ENCODE data around the gene PURB. TPM values are rescaled to one million over a fixed set of nuclear protein-coding genes. Genes with fewer than 3 reads are reported as not detected.

PURB gene
- total RNA-seq, 1 experiment from 2014 or later: 8.9 TPM

- Histone ChIP-seq H3K9me3 (ENCODE audit: low read length) (no peaks in the 10 kb centered on the region), H3K27me3 (ENCODE audit: low read length) (no peaks in the 10 kb centered on the region), H3K4me2 (ENCODE audit: low read length) (no peak overlapping the region), H3F3A (ENCODE audit: low read length, unreplicated experiment) (no peaks in the 10 kb centered on the region), H3K9me2 (replicated peaks; ENCODE audit: low read length) (no peaks in the 10 kb centered on the region), H4K20me1 (ENCODE audit: low read length) (no peaks in the 10 kb centered on the region), H2AFZ (ENCODE audit: low read length) (no peak overlapping the region), H3K79me2 (ENCODE audit: low read length) (no peaks in the 10 kb centered on the region), H3K9ac (ENCODE audit: low read length) (no peak overlapping the region), H3K4me1 (ENCODE audit: insufficient read depth, low read length) (no peaks in the 10 kb centered on the region), H3K27ac (ENCODE audit: low read length) (no peak overlapping the region), H3K4me3 (ENCODE audit: low read length) (no peak overlapping the region), H3K36me3 (ENCODE audit: low read depth, low read length) (no peaks in the 10 kb centered on the region)
- DNase-seq: no peak
- no peak for ATAC-seq
- BruUV-seq (replicated peaks): no TSS peak
- POLR2A ChIA-PET (ENCODE audit: unreplicated experiment): interaction anchor here (0.7 to 1.0 kb wide), 2 partner anchors 35 to 63 kb away, joined by 4 to 5 read pairs; partner anchors contain the start of gene PURB
- intact Hi-C loops (cut with micrococcal nuclease): no loop called here
- CTCF ChIA-PET: no interaction called here
- TF ChIP-seq EZH2 (IDR thresholded peaks at IDR 0.05; ENCODE audit: low read length, unreplicated experiment): no peak
- TF ChIP-seq, protein P1, sequence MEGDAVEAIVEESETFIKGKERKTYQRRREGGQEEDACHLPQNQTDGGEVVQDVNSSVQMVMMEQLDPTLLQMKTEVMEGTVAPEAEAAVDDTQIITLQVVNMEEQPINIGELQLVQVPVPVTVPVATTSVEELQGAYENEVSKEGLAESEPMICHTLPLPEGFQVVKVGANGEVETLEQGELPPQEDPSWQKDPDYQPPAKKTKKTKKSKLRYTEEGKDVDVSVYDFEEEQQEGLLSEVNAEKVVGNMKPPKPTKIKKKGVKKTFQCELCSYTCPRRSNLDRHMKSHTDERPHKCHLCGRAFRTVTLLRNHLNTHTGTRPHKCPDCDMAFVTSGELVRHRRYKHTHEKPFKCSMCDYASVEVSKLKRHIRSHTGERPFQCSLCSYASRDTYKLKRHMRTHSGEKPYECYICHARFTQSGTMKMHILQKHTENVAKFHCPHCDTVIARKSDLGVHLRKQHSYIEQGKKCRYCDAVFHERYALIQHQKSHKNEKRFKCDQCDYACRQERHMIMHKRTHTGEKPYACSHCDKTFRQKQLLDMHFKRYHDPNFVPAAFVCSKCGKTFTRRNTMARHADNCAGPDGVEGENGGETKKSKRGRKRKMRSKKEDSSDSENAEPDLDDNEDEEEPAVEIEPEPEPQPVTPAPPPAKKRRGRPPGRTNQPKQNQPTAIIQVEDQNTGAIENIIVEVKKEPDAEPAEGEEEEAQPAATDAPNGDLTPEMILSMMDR (conservative IDR thresholded peaks at IDR 0.05; ENCODE audit: low read depth, low read length): no peak
- no peak for TF ChIP-seq EZH2phosphoT487 (IDR thresholded peaks at IDR 0.05; ENCODE audit: borderline replicate concordance, low read length)
These were observed 34.8 kb upstream of the PURB start for GRCh38 chr7:44920119-44920518.

- ChIA-PET CTCF (no interaction called here), POLR2A (ENCODE audit: unreplicated experiment) (no interaction called here)
- H3K9me3 ChIP-seq (ENCODE audit: low read length): no peaks in the 10 kb centered on the region
- no peaks in the 10 kb centered on the region for H3F3A ChIP-seq (ENCODE audit: low read length, unreplicated experiment)
- H3K27ac ChIP-seq (ENCODE audit: low read length): no peak overlapping the region
- no peak overlapping the region for H2AFZ ChIP-seq (ENCODE audit: low read length)
- no peaks in the 10 kb centered on the region for H3K27me3 ChIP-seq (ENCODE audit: low read length)
- no TSS peak for BruUV-seq (replicated peaks)
- no peaks in the 10 kb centered on the region for H4K20me1 ChIP-seq (ENCODE audit: low read length)
- intact Hi-C loops (cut with micrococcal nuclease): no loop called here
- no peak for DNase-seq
- no peaks in the 10 kb centered on the region for H3K79me2 ChIP-seq (ENCODE audit: low read length)
- no peaks in the 10 kb centered on the region for H3K9me2 ChIP-seq (replicated peaks; ENCODE audit: low read length)
- H3K4me1 ChIP-seq (ENCODE audit: insufficient read depth, low read length): no peaks in the 10 kb centered on the region
- ATAC-seq: no peak
- no peak overlapping the region for H3K9ac ChIP-seq (ENCODE audit: low read length)
- no peaks in the 10 kb centered on the region for H3K36me3 ChIP-seq (ENCODE audit: low read depth, low read length)
- TF ChIP-seq, protein P1 (conservative IDR thresholded peaks at IDR 0.05; ENCODE audit: low read depth, low read length): no peak
- no peak overlapping the region for H3K4me3 ChIP-seq (ENCODE audit: low read length)
- H3K4me2 ChIP-seq (ENCODE audit: low read length): no peak overlapping the region
These were observed 32.7 kb upstream of the PURB start for GRCh38 chr7:44918029-44918428.

- H3K4me1 ChIP-seq (ENCODE audit: insufficient read depth, low read length): no peaks in the 10 kb centered on the region
- no peaks in the 10 kb centered on the region for H4K20me1 ChIP-seq (ENCODE audit: low read length)
- no peak for DNase-seq
- H2AFZ ChIP-seq (ENCODE audit: low read length): no peak overlapping the region
- POLR2A ChIA-PET (ENCODE audit: unreplicated experiment): no interaction called here
- CTCF ChIA-PET: no interaction called here
- H3K9me3 ChIP-seq (ENCODE audit: low read length): no peaks in the 10 kb centered on the region
- BruUV-seq (replicated peaks): no TSS peak
- no peaks in the 10 kb centered on the region for H3K36me3 ChIP-seq (ENCODE audit: low read depth, low read length)
- TF ChIP-seq EZH2 (IDR thresholded peaks at IDR 0.05; ENCODE audit: low read length, unreplicated experiment): no peak
- no peak for TF ChIP-seq EZH2phosphoT487 (IDR thresholded peaks at IDR 0.05; ENCODE audit: borderline replicate concordance, low read length)
- TF ChIP-seq, protein P1 (conservative IDR thresholded peaks at IDR 0.05; ENCODE audit: low read depth, low read length): no peak
- no peak overlapping the region for H3K4me3 ChIP-seq (ENCODE audit: low read length)
- intact Hi-C loops (cut with micrococcal nuclease): no loop called here
- ATAC-seq: no peak
- H3F3A ChIP-seq (ENCODE audit: low read length, unreplicated experiment): no peaks in the 10 kb centered on the region
- H3K9me2 ChIP-seq (replicated peaks; ENCODE audit: low read length): no peaks in the 10 kb centered on the region
- no peak overlapping the region for H3K4me2 ChIP-seq (ENCODE audit: low read length)
- no peak overlapping the region for H3K9ac ChIP-seq (ENCODE audit: low read length)
- no peaks in the 10 kb centered on the region for H3K79me2 ChIP-seq (ENCODE audit: low read length)
- no peak overlapping the region for H3K27ac ChIP-seq (ENCODE audit: low read length)
- no peaks in the 10 kb centered on the region for H3K27me3 ChIP-seq (ENCODE audit: low read length)
These were observed 32.1 kb upstream of the PURB start for GRCh38 chr7:44917465-44917864.

All from PC-3 (cell line).